PC-9 (cell line): ENCODE measurements around the gene GARNL3.

ENCODE experiments used
- CTCF ChIP-seq: fragments of 200-600 bp; sonication (generic); conservative IDR thresholded peaks from 2 replicates; pipeline ENCODE4 v1.6.1; 2017; ENCODE audit warnings: mixed run types, antibody characterized with exemption, mild to moderate bottlenecking, moderate library complexity
- EZH2 ChIP-seq: fragments of 200-600 bp; sonication (generic); IDR thresholded peaks from 2 replicates; pipeline ENCODE4 v1.8.0; 2017; ENCODE audit warnings: antibody characterized with exemption, low read depth

GRCh38 chr9:127369428-127369827 is 104.9 kb downstream of the GARNL3 start:
- TF ChIP-seq CTCF (no peak), EZH2 (no peak)
